HAP-1 (cell line): ENCODE data around the gene PPP1R13B.
"Not testable (repeated sequence)": the region's sequence is repeated elsewhere in the genome, so short reads cannot be mapped to it uniquely, and the experiment has no call there.

Experiments
- DNase-seq, 2 experiments: peaks; one replicate each; pipeline ENCODE4 v3.0.0-alpha.2; 2016 to 2020; ENCODE audit warnings: low spot score in 2 of 2
- H3K27me3 ChIP-seq: fragments of 250-450 bp; sonication (Bioruptor Pico); 2 replicates; pipeline ENCODE4 v1.5.1; 2020; ENCODE audit warnings: low read depth, mild to moderate bottlenecking, moderate library complexity
- H3K36me3 ChIP-seq: fragments of 250-450 bp; sonication (Bioruptor Pico); replicated peaks from 2 replicates; pipeline ENCODE4 v1.5.1; 2020; ENCODE audit warnings: mild to moderate bottlenecking
- H3K4me1 ChIP-seq: fragments of 250-450 bp; sonication (Bioruptor Pico); 2 replicates; pipeline ENCODE4 v1.5.1; 2020; ENCODE audit warnings: mild to moderate bottlenecking
- H3K4me3 ChIP-seq: fragments of 250-450 bp; sonication (Bioruptor Pico); 2 replicates; pipeline ENCODE4 v1.5.1; 2020; ENCODE audit warnings: mild to moderate bottlenecking, moderate library complexity
- H3K9me3 ChIP-seq: fragments of 250-450 bp; sonication (Bioruptor Pico); 2 replicates; pipeline ENCODE4 v1.5.1; 2020; ENCODE audit warnings: mild to moderate bottlenecking, moderate library complexity
- in situ Hi-C: fragments of 300-500 bp; cut with MboI; formaldehyde crosslinking; loops from 3 replicates; pipeline ENCODE4 v1.14.3; 2020; ENCODE audit warnings: low sequenced_read_pairs, inconsistent platforms, mixed read lengths

Gene PPP1R13B

DNA sequence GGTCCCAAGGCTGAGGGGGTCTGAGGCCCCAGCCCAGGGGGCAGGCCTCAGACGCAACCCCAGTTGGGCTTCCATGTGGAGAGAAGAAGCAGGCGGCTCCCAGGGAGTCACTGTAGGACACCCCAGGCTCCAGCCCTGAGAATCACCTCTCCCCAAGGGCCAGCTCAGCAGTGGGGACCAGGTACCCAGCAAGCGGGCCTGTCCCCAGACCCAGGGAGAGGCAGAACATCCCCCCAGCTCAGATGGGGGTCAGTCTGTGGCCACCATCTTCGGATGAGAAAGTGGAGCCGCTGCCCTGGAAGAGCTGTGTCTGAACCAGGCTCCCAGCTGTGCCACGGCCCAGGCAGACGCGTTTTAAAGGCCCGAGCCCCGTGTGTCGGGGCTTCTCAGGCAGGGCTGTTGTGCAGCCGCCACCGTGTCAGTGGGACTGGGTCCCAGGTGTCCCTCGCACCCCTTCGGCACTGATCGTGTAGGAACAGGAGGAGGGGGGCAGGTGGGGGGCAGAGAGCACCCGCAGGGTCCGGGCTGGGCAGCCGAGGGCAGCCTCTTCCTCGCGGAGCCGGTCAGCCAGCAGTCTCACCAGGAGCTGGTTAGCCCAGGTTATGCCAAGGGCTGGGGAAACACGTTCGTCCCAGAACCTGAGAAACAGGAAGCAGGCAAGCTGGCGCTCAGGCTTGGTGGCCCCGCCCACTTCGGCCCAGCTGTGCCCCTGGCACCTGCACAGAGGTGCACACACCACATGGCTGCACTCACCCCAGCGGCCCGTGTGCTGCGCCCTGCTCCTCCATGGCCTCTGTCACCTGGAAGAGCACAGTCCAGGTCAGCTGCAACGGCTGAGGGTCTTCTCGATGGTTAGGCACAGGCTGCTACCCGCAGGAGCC is 148.8 kb downstream of the PPP1R13B start:
- no peak for DNase-seq
- no peaks in the 10 kb centered on the region for H3K27me3 ChIP-seq
- in situ Hi-C loops, result no loop called here
- H3K9me3 ChIP-seq, result no peaks in the 10 kb centered on the region
- H3K4me1 ChIP-seq, result no peaks in the 10 kb centered on the region
- no peak overlapping the region for H3K4me3 ChIP-seq
- peaks cover 81% of the 10 kb centered on the region for H3K36me3 ChIP-seq

- in situ Hi-C loops, result no loop called here
- H3K4me1 ChIP-seq, result no peaks in the 10 kb centered on the region
- H3K4me3 ChIP-seq, result no peak overlapping the region
- no peaks in the 10 kb centered on the region for H3K9me3 ChIP-seq
- H3K36me3 ChIP-seq, result peaks cover 83% of the 10 kb centered on the region
- no peaks in the 10 kb centered on the region for H3K27me3 ChIP-seq
- no peak for DNase-seq
These were observed 149.6 kb downstream of the PPP1R13B start for GRCh38 chr14:103697603-103698379.

DNA sequence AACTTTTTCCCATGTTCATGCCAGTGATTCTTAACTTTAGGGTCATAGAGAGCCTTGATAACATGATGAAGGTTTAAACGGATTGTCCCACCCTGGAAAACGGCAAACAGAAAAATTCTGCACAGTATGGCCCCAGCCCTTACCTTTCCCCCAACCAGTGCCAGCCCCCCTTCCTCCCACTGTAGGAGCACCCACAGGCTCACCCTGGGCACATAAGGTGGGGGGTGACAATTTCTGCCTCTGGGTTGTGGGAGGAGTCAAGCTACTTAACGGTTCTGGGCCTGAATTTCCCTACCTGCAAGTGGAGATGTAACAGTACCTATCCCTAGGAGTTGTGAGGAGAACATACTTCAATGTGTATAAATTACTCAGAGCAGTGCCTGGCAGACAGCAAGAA is 150.2 kb downstream of the PPP1R13B start:
- no peaks in the 10 kb centered on the region for H3K27me3 ChIP-seq
- DNase-seq, result no peak
- in situ Hi-C loops, result no loop called here
- no peaks in the 10 kb centered on the region for H3K4me1 ChIP-seq
- H3K9me3 ChIP-seq, result no peaks in the 10 kb centered on the region
- H3K4me3 ChIP-seq, result no peak overlapping the region
- H3K36me3 ChIP-seq, result peaks cover 81% of the 10 kb centered on the region

- H3K27me3 ChIP-seq, result no peaks in the 10 kb centered on the region
- in situ Hi-C loops, result no loop called here
- H3K4me3 ChIP-seq, result no peak overlapping the region
- H3K4me1 ChIP-seq, result no peaks in the 10 kb centered on the region
- peaks cover 82% of the 10 kb centered on the region for H3K36me3 ChIP-seq
- no peaks in the 10 kb centered on the region for H3K9me3 ChIP-seq
- no peak for DNase-seq
These were observed 150.8 kb downstream of the PPP1R13B start for GRCh38 chr14:103696466-103697071.

GRCh38 chr14:103696070-103696402 is 151.3 kb downstream of the PPP1R13B start:
- H3K27me3 ChIP-seq, result no peaks in the 10 kb centered on the region
- H3K9me3 ChIP-seq, result no peaks in the 10 kb centered on the region
- H3K4me3 ChIP-seq, result no peak overlapping the region
- in situ Hi-C loops, result no loop called here
- no peak for DNase-seq
- H3K4me1 ChIP-seq, result no peaks in the 10 kb centered on the region
- peaks cover 79% of the 10 kb centered on the region for H3K36me3 ChIP-seq

DNA sequence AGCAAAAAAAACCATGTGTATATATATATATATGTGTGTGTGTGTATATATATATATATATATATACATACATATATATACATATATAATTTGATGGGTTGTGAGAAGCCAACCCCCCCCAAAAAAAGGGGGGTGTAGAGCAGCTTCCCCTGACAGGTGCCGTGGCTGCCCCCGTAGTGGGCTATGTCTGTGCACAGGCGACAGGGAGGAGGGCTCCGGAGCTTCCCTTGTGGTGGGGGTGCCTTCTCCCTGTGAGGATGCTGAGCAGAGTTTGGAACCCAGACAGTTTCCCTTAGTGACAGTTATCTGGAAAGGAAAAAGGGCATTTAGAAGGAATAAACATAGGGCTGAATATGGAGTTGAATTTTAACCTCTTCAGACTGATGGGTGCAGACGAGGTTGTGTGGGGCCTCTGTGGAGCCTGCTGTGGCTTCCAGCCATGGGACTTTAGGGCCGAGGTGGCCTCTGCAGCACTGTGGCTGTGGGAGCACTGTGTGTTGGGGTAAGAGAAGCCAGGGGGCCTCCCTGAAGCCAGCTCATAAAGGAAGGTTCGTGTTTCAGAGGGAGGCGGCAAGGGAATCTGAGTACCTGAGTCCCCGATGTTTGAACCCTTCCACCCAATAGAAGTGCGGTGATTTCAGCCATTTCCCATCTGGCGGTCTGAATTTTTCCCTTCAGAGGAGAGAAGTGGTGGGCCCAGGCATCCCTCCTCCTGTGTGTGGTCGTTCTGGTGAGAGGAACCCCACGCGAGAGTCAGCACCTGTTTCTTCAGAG is 151.9 kb downstream of the PPP1R13B start:
- Histone ChIP-seq H3K4me1 (no peaks in the 10 kb centered on the region), H3K27me3 (no peaks in the 10 kb centered on the region), H3K9me3 (no peaks in the 10 kb centered on the region), H3K36me3 (peaks cover 75% of the 10 kb centered on the region), H3K4me3 (no peak overlapping the region)
- in situ Hi-C loops, result no loop called here
- no peak for DNase-seq

DNA sequence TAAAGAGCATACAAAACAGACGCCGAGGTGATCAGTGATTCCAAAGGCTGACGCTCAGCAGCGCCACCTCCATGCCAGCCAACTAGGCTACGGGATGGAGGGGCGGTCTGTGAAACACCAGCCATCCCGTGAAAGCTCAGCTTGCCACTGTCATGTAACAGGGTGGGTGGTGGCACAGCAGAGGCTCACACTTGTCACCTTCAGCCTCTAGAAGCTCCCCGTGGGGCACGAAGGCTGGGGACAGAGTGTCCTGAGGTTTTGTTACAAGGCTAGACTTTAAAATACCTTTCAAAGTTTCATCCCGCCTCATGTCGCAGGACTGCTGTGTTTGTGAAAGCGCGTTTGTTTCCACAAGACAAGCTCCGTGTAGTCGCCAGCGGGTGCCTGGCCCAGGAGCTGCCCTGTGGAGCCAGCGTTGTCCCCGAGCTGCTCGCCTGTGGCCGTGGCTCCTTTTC is 152.8 kb downstream of the PPP1R13B start:
- Histone ChIP-seq H3K4me1 (no peaks in the 10 kb centered on the region), H3K9me3 (no peaks in the 10 kb centered on the region), H3K36me3 (peaks cover 66% of the 10 kb centered on the region), H3K4me3 (no peak overlapping the region), H3K27me3 (no peaks in the 10 kb centered on the region)
- no peak for DNase-seq
- in situ Hi-C loops, result no loop called here

- Histone ChIP-seq H3K27me3 (no peaks in the 10 kb centered on the region), H3K36me3 (peaks cover 55% of the 10 kb centered on the region), H3K4me3 (no peak overlapping the region), H3K4me1 (no peaks in the 10 kb centered on the region), H3K9me3 (no peaks in the 10 kb centered on the region)
- DNase-seq, result no peak
- in situ Hi-C loops, result no loop called here
These were observed 153.9 kb downstream of the PPP1R13B start for GRCh38 chr14:103693515-103693914.

- H3K36me3 ChIP-seq, result peaks cover 55% of the 10 kb centered on the region
- no peaks in the 10 kb centered on the region for H3K27me3 ChIP-seq
- H3K4me3 ChIP-seq, result no peak overlapping the region
- H3K4me1 ChIP-seq, result no peaks in the 10 kb centered on the region
- H3K9me3 ChIP-seq, result no peaks in the 10 kb centered on the region
- in situ Hi-C loops, result no loop called here
- DNase-seq, result no peak
These were observed 154.5 kb downstream of the PPP1R13B start for GRCh38 chr14:103692871-103693270.

DNA sequence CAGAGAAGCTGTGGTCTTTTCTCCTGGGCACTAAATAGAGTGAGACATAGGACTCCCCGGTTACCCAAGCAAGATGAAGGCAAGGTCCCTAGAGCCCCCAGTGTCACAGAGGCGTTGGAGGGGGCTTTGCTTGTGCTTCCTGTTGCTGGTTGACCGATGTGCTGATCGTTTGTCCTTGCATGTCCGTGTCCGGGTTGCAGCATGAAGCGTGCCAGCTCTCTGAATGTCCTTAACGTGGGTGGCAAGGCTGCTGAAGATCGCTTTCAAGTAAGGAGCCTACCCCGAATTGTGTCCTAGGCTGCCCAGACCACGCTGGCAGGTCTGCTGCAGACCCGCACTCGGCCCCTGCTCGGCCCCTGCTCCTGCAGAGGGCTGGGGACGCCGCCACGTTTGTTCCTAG is 155.2 kb downstream of the PPP1R13B start:
- in situ Hi-C loops, result no loop called here
- H3K36me3 ChIP-seq, result peaks cover 52% of the 10 kb centered on the region

DNA sequence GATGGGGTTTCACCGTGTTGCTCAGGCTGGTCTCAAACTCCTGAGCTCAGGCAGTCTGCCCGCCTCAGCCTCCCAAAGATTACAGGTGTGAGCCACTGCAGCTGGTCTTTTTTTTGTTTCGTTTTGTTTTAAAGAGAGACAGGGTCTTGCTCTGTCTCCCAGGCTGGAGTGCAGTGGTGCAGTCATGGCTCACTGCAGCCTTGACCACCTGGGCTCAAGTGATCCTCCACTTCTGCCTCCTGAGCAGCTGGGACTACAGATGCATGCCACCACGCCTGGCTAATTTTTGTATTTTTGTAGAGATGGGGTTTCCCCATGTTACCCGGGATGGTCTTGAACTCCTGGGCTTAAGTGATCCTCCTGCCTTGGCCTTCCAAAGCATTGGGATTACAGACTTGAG is 155.7 kb downstream of the PPP1R13B start:
- in situ Hi-C loops, H3K27me3 ChIP-seq, H3K4me3 ChIP-seq, DNase-seq, H3K4me1 ChIP-seq, H3K9me3 ChIP-seq: not testable (repeated sequence)
- H3K36me3 ChIP-seq, result peaks cover 50% of the 10 kb centered on the region

More for the DNA sequence above, 155.2 kb downstream of the PPP1R13B start:
- H3K4me3 ChIP-seq, result no peak overlapping the region
- H3K9me3 ChIP-seq, result no peaks in the 10 kb centered on the region
- no peak for DNase-seq
- no peaks in the 10 kb centered on the region for H3K27me3 ChIP-seq
- no peaks in the 10 kb centered on the region for H3K4me1 ChIP-seq

GRCh38 chr14:103690332-103690731 is 157.0 kb downstream of the PPP1R13B start:
- in situ Hi-C loops, result no loop called here
- peaks cover 55% of the 10 kb centered on the region for H3K36me3 ChIP-seq
- no peaks in the 10 kb centered on the region for H3K4me1 ChIP-seq
- no peak overlapping the region for H3K4me3 ChIP-seq
- H3K9me3 ChIP-seq, result no peaks in the 10 kb centered on the region
- no peaks in the 10 kb centered on the region for H3K27me3 ChIP-seq
- no peak for DNase-seq
